NCI-H526 (cell line): ENCODE data around the gene TPCN2.

ENCODE experiments used
- DNase-seq, 2 experiments: peaks; one replicate each; lab custom pipeline; 2025; lab: John Stamatoyannopoulos, UW

TPCN2 gene

GRCh38 chr11:69058511-69059270, 10.0 kb downstream of the TPCN2 start:
- DNase-seq, result no peak

- no peak for DNase-seq
Measured at GRCh38 chr11:69059429-69059828, 10.7 kb downstream of the TPCN2 start.

- DNase-seq, result no peak
Measured at GRCh38 chr11:69059985-69060384, 11.3 kb downstream of the TPCN2 start.

GRCh38 chr11:69060806-69061712, 12.3 kb downstream of the TPCN2 start:
- DNase-seq, result no peak

- DNase-seq, result no peak
Measured at GRCh38 chr11:69061713-69062053, 13.0 kb downstream of the TPCN2 start.

- DNase-seq, result no peak
Measured at GRCh38 chr11:69062169-69062855, 13.6 kb downstream of the TPCN2 start.

- DNase-seq, result no peak
Measured at GRCh38 chr11:69062873-69063651, 14.3 kb downstream of the TPCN2 start.

GRCh38 chr11:69063652-69064260, 15.0 kb downstream of the TPCN2 start:
- no peak for DNase-seq

GRCh38 chr11:69064394-69064957, 15.7 kb downstream of the TPCN2 start:
- DNase-seq, result no peak

GRCh38 chr11:69065147-69065710, 16.5 kb downstream of the TPCN2 start:
- DNase-seq, result no peak

- no peak for DNase-seq
Measured at GRCh38 chr11:69066122-69067112, 17.7 kb downstream of the TPCN2 start.

GRCh38 chr11:69067200-69067599, 18.5 kb downstream of the TPCN2 start:
- DNase-seq, result peak in 1 of 2 experiments; percentile 31

GRCh38 chr11:69071086-69071800, 22.5 kb downstream of the TPCN2 start:
- no peak for DNase-seq

- no peak for DNase-seq
Measured at GRCh38 chr11:69071956-69072355, 23.2 kb downstream of the TPCN2 start.

- no peak for DNase-seq
Measured at GRCh38 chr11:69073469-69073868, 24.7 kb downstream of the TPCN2 start.

GRCh38 chr11:69074375-69075140, 25.8 kb downstream of the TPCN2 start:
- DNase-seq, result no peak

GRCh38 chr11:69075421-69076128, 26.8 kb downstream of the TPCN2 start:
- DNase-seq, result no peak
